HEK293 (cell line): Measurements from ENCODE around the gene SIL1.

Experiments used
- HOXD13 ChIP-seq: sonication (generic); formaldehyde crosslinking; IDR thresholded peaks from 2 replicates; pipeline ENCODE4 v1.8.0; 2022; ENCODE audit warnings: missing genetic modification reagents, borderline replicate concordance
- KLF9 ChIP-seq: fragments of 450-650 bp; formaldehyde crosslinking; IDR thresholded peaks from 2 replicates; pipeline ENCODE4 v1.5.1; 2016; ENCODE audit warnings: missing biosample characterization, missing genetic modification characterization, low read depth
- REPIN1 ChIP-seq: fragments of 450-650 bp; formaldehyde crosslinking; IDR thresholded peaks from 2 replicates; pipeline ENCODE4 v1.5.1; 2017; ENCODE audit warnings: missing biosample characterization, missing genetic modification characterization, low read depth
- SP2 ChIP-seq: fragments of 450-650 bp; formaldehyde crosslinking; IDR thresholded peaks from 2 replicates; pipeline ENCODE4 v1.5.1; 2016; ENCODE audit warnings: missing biosample characterization, missing genetic modification characterization
- ZNF175 ChIP-seq: fragments of 450-650 bp; formaldehyde crosslinking; IDR thresholded peaks from 2 replicates; pipeline ENCODE4 v1.5.1; 2016; ENCODE audit warnings: missing biosample characterization, missing genetic modification characterization
- ZNF423 ChIP-seq: fragments of 450-650 bp; formaldehyde crosslinking; IDR thresholded peaks from 2 replicates; pipeline ENCODE4 v1.5.1; 2016; ENCODE audit warnings: missing biosample characterization, missing genetic modification characterization
- TF ChIP-seq, protein P1 (sequence below): fragments of 450-650 bp; formaldehyde crosslinking; IDR thresholded peaks from 2 replicates; pipeline ENCODE4 v1.5.1; 2016; ENCODE audit warnings: missing biosample characterization, missing genetic modification characterization
- TF ChIP-seq, protein P2 (sequence below): fragments of 450-650 bp; formaldehyde crosslinking; IDR thresholded peaks from 2 replicates; pipeline ENCODE4 v1.5.1; 2016; ENCODE audit warnings: missing biosample characterization, missing genetic modification characterization

DNA sequence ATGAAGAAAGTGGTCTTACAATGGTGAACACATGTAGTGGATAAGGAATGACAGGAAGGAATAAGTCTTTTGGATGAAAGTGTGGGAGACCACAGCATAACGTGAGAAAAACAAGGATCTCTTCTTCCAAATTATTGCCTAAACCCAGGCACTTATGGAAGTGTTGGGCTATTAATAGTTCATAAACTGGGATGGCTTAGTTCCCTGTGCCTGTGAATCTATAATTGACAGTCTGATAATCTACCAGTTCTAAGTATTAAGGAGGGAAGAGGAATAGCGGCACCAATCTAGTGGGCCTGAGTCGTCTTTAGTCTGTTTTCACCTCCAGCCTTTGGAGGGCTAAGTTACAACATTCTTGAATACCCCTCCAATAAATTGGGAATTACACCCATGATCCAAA, 283.8 kb downstream of the SIL1 start:
- TF ChIP-seq, protein P1, sequence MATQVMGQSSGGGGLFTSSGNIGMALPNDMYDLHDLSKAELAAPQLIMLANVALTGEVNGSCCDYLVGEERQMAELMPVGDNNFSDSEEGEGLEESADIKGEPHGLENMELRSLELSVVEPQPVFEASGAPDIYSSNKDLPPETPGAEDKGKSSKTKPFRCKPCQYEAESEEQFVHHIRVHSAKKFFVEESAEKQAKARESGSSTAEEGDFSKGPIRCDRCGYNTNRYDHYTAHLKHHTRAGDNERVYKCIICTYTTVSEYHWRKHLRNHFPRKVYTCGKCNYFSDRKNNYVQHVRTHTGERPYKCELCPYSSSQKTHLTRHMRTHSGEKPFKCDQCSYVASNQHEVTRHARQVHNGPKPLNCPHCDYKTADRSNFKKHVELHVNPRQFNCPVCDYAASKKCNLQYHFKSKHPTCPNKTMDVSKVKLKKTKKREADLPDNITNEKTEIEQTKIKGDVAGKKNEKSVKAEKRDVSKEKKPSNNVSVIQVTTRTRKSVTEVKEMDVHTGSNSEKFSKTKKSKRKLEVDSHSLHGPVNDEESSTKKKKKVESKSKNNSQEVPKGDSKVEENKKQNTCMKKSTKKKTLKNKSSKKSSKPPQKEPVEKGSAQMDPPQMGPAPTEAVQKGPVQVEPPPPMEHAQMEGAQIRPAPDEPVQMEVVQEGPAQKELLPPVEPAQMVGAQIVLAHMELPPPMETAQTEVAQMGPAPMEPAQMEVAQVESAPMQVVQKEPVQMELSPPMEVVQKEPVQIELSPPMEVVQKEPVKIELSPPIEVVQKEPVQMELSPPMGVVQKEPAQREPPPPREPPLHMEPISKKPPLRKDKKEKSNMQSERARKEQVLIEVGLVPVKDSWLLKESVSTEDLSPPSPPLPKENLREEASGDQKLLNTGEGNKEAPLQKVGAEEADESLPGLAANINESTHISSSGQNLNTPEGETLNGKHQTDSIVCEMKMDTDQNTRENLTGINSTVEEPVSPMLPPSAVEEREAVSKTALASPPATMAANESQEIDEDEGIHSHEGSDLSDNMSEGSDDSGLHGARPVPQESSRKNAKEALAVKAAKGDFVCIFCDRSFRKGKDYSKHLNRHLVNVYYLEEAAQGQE (tag by site-specific recombination) = no peak
- TF ChIP-seq ZNF175 (no peak), ZNF423 (tag by site-specific recombination) (no peak), HOXD13 (CRISPR knock-in tag) (no peak), SP2 (no peak), KLF9 (no peak), REPIN1 (tag by site-specific recombination) (no peak)
- TF ChIP-seq, protein P2, sequence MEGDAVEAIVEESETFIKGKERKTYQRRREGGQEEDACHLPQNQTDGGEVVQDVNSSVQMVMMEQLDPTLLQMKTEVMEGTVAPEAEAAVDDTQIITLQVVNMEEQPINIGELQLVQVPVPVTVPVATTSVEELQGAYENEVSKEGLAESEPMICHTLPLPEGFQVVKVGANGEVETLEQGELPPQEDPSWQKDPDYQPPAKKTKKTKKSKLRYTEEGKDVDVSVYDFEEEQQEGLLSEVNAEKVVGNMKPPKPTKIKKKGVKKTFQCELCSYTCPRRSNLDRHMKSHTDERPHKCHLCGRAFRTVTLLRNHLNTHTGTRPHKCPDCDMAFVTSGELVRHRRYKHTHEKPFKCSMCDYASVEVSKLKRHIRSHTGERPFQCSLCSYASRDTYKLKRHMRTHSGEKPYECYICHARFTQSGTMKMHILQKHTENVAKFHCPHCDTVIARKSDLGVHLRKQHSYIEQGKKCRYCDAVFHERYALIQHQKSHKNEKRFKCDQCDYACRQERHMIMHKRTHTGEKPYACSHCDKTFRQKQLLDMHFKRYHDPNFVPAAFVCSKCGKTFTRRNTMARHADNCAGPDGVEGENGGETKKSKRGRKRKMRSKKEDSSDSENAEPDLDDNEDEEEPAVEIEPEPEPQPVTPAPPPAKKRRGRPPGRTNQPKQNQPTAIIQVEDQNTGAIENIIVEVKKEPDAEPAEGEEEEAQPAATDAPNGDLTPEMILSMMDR (tag by site-specific recombination) = no peak
